Retina (tissue), 1 donor: ENCODE results near the gene MRPS12.
"Not testable (repeated sequence)": the region's sequence is repeated elsewhere in the genome, so short reads cannot be mapped to it uniquely, and the experiment has no call there.

Experiments used
- DNase-seq: peaks from one replicate; pipeline ENCODE4 v3.0.0-alpha.2; 2016

MRPS12 gene

DNA sequence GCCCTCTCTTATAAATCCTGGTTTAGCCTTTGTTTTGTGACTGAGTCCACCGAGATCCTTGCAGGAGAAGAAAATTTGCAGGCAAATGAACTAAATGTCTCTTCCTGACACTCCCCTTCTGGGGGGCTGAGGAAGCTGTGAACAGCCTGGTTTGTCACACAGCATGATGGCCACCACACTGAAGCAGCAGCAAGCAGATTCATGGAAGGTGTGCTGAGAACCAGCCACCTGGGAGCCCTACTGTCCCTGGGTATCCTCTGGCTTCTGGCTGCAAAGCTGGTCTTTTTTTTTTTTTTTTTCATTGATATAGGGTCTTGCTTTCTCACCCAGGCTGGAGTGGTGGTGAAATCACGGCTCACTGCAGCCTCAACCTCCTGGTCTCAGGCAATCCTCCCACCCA is 11.2 kb downstream of the MRPS12 start:
- no peak for DNase-seq

DNA sequence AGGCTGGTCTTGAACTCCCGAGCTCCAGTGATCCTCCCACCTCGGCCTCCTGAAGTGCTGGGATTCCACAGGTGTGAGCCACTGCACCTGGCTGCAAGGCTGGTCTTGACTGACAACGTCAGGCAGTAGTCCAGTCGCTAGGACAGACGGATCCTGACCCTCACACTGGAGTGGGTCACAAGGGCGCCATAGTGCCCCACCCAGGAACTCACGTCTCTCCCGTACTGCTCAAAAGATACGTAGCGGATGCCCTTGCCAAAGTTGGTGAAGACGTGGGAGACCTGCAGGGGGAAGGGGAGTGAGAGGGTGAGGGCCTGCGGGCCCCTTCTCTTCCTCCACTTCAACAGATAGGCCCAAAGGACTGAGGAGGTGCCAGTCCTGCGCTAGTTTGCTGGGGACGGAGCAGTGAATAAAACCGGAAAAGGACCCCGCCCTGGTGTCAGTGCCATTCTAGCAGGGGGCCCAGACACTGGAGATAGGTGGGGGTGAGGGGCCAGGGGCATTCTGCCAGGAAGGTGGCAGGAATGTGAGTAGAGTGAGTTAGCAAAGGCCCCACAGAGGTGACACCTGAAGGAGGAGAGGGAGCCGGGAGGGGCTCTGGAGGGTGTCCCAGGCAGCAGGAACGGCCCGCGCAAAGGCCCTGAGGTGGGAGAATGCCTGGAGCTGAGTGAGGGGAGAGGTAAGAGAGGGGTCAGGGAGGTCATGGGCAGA is 11.9 kb downstream of the MRPS12 start:
- DNase-seq, result no peak

DNA sequence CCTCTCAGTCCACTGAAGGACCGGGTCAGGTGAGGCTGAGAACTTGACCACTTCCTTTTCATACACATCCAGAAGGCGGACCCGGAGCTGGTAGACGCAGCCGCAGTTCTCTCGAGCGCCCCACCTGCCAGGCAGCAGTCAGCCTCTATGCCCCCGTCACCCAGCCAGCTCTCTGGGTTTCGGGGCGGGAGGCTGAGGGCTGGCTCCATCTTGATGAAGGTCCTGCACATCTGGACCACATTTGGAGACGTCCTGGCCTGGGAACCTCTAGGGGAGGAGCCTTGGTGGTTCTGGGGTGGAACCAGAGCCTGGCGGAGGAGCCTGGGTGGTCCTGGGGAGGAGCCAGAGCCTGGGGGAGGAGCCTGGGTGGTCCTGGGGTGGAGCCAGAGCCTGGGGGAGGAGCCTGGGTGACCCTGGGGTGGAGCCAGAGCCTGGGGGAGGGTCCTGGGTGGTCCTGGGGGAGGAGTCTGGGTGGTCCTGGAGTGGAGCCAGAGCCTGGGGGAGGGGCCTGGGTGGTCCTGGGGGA is 14.3 kb downstream of the MRPS12 start:
- no peak for DNase-seq

DNA sequence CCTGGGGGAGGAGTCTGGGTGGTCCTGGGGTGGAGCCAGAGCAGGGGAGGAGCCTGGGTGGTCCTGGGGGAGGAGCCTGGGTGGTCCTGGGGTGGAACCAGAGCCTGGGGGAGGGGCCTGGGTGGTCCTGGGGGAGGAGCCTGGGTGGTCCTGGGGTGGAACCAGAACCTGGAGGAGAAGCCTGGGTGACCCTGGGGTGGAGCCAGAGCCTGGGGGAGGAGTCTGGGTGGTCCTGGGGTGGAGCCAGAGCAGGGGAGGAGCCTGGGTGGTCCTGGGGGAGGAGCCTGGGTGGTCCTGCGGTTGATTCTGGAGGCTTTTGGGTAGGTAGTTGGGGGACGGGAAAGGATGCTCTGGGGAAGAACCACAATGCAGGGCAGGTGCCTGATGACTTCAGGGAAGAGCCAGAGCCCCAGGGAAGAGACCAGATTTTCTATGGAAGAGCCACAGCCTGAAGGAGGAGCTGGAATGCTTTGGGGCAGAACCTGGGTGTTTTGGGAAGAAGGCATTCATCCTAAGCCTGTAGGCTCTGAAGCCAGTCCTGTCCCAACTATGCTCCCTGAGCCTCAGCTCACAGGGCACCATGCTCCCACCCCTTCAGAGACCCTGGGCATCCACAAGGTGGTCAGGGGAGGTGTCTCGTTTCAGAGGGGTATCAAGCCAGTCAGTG is 15.0 kb downstream of the MRPS12 start:
- DNase-seq, result no peak

DNA sequence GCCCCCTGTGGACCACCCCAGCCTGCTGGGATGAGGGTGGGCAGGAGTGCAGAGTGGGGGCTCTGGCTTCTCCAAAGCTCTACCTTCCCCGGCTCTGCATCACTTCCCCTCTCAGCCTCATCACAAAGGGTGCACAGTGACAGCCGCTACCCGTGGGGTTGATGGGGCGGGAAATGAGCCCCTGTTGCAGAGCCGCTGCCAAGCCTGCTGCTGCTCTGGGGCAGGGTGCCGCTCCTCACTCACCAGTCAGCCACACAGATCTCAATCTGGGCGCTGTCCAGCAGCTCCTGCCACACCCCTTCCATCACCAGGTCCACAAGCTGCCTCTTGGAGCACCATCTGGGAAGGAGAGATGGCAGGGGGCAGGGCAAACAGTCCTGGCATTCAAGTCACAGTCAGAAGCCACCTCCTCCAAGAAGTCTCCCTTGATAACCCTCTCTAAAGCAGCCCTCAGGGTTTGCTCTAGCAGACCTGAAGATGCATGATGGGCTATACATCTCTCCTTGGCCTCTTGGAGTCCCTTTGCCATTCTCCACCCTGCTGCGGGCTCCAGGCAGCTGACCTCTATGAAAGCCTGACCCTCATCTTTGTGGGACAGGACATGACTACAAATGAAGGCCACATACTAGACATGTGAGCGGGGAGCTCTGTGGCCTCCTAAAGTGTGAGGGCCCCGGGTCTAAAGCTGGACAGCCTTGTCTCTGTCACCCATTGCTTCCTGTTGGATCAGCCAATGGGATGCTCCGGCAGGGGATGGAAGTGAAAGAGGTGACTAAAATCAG is 15.7 kb downstream of the MRPS12 start:
- DNase-seq, result no peak

DNA sequence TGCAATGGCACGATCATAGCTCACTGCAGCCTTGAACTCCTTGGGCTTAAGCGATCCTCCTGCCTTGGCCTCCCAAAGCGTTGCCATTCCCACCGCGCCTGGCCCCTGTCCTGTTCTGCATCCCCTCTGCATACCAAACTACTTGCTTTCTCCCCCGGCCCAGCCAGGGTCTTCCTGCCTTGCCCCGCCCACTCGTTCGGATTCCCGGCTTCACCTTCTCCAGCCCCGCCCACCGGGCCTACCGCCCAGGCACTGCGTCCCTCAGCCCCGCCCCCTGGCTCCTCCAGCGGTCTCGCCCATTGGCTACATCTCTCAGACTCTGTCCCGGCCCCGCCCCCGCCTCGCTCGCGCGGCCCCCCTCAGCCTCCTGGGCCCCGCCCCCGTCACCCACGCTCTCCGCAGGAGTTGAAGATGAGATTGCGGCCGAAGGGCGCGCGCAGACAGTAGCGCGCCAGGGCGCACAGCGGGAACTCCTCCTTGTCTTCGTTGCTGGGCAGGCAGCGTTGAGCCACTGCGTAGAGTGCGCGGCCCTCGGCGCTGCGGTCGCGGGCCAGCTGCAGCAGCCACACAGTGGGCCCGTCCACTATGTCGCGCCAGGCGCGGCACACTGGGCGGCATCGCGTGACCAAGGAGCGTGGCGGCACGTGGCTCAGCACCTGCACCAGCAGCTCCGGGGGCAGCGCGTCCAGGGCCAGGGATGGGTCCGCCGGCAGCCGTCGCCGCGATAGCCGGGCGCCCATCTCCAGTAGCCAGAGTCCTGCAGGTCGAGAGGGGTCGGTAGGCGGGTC is 19.0 kb downstream of the MRPS12 start:
- DNase-seq, result peak; percentile 83

DNA sequence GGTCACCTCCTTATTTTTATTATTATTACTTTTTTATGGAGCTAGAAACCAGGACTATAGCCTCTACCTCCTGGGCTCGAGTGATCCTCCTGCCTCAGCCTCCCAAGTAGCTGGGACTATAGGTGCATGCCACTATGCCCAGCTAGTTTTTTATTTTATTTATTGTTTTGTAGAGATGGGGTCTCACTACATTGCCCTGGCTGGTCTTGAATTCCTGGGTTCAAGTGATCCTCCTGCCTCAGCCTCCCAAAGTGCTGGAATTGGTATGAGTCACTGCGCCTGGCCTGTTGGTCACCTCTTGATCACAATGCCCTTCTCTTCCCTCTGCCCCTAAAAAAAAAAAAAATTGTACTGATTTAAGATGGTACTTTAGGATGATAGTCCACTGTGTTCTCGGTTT is 20.4 kb downstream of the MRPS12 start:
- DNase-seq, result no peak

DNA sequence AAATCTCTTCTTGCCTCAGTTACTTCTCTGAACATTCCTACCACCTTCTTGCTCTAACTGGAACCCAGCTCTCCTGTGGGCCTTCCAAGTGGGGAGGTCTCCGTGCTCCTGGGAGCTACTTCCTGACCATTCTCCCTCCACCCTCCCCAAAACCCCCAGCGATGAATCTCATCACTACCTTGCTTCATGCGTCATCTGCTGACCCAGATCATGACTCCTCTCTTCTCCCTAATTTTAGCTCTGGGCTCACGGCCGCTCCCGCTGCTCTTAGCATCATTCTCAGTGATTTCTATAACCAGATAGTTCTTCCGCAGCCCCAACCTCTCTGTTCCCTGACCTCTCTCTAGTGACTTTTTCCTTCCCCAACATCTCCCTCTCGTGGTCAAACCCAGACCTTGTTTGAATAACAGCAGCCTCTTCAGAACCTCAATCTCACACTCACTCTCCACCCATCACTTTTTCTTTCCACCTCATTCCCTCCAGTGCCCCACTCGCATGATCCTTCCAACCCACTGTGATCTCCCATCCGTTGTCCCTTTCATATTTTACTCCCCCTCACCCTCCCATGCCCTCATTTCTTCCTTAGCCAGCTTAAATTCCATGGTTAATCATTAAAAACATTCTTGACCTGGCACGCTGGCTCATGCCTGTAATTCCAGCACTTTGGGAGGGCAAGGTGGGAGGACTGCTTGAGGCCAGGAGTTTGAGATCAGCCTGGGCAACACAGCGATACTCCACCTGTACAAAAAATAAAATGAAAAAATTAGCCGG is 21.8 kb downstream of the MRPS12 start:
- peak; percentile 32 for DNase-seq

DNA sequence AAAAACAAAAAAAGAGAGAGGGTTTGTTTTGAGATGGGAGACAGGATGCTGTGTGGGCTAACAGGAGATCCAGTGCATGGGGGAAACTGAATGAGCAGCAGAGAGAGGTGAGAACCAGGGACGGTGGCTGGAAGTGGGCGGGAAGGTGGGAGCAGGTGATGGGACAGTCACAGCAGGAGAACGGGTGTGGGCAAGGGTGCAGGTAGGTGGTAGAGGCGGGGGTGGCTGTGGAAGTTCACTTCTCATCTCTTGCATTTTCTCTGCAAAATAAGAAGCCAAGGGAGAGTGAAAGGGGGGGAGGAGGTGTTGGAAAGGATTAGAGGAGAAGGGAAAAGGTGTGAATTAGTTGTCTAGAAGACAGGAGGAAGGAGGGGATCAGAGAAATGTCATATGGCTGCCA is 22.9 kb downstream of the MRPS12 start:
- no peak for DNase-seq

DNA sequence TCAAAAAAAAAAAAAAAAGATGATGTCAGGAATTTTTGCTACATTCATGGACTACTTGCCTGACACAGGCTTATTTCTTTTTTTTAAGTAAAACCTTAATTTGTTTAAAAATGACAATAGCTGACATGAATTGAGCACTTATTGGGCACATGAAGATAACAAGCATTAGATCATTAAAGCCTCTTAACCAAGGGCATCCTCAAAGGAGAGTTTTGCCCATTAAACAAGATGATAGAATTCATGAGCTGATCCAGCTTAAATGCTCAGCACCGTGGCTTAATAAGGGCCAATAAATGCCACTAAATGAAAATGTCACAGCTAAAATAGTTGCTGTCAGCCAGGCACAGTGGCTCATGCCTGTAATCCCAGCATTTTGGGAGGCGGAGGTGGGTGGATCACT is 25.5 kb downstream of the MRPS12 start:
- no peak for DNase-seq

DNA sequence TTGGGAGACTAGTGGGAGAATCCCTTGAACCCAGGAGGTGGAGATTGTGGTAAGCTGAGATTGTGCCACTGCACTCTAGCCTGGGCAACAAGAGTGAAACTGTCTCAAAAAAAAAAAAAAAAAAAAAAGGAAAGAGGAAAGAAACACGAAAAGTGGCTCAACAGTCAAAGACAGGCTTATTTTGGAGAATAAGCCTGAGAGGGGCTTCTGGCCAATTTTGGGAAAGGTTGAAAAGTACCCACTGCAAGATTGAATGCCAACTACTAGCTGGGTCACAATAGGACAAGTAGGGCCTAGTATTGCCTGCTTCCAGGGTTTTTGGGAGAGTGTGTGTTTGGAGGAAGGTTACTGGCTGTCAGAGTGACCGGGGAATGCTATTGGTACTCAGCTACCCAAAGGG is 27.6 kb downstream of the MRPS12 start:
- no peak for DNase-seq

DNA sequence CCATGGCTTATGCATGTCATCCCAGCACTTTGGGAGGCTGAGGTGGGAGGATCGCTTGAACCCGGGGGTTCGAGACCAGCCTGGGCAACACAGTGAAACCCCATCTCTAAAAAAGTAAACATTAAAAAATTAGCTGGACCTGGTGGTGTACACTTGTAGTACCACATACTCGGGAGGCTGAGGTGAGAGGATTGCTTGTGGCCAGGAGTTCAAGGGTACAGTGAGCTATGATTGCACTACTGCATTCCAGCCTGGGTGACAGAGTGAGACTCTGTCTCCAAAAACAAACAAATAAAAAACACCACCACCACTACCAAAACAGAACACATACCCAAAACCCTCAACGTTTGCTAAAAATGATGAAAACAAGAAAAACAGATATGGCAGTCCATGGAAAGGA is 28.9 kb downstream of the MRPS12 start:
- DNase-seq, result no peak

DNA sequence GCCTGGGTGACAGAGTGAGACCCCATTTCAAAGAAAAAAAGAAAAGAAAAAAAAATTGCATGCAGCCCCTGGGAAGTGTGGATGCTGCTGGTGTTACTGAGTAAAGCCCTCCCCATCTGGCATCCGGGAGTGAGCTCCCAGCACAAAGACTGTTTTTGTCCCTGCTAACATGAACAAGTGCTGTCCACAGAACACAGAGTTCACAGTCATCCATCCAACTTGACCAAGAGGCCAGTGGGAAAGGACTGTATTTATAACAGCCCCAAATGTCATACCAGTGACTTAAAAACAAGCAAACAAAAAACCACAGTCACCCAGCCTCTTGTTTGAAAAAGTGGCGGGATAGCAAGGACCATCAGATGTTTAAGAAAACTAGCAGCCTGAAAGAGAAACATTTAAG is 34.0 kb downstream of the MRPS12 start:
- no peak for DNase-seq

DNA sequence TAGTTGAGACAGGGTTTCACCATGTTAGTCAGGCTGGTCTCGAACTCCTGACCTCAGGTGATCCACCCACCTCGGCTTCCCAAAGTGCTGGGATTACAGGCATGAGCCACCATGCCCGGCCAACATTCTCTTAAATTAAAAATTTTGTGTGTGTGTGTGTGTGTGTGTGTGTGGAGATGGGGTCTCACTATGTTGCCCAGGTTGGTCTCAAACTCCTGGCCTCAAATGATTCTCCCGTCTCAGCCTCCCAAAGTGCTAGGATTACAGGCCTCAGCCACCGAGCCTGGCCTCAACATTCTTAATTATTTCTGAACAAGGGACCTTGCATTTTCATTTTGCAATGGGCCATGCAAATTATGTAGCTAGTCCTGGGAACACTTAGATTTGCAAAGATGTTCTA is 35.4 kb downstream of the MRPS12 start:
- not testable (repeated sequence) for DNase-seq

DNA sequence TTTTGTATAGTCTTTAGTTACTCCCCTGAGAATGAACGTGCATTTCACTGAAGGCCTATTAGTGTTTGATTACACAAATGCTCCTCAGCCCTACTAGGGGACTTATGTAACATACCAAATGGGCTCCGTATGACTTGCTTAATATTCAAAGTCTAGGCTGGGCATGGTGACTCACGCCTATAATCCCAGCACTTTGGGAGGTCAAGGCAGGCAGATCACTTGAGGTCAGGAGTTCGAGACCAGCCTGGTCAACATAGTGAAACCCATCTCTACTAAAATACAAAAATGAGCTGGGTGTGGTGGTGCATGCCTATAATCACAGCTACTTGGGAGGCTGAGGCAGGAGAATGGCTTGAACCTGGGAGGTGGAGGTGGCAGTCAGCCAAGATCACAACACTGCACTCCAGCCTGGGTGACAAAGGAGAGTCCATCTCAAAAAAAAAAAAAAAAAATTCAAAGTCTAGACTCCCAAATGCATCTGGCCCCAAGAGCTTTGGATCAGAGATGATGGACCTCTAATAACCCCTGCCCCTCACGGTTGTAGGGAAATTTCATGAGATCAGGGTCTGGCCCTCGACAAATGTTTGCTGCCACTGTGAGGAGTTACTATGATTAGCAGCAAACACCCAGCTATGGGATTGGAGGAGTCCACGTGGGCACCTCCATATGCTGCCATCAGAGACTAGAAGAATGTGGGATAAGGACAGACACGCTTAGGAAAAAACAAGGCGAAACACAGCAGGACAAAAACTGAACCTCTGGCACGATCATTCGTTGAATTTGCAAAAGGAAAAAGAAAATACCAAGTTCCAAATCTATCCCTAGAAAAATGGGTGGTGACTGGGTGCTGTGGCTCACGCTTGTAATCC is 40.2 kb downstream of the MRPS12 start:
- DNase-seq, result no peak

DNA sequence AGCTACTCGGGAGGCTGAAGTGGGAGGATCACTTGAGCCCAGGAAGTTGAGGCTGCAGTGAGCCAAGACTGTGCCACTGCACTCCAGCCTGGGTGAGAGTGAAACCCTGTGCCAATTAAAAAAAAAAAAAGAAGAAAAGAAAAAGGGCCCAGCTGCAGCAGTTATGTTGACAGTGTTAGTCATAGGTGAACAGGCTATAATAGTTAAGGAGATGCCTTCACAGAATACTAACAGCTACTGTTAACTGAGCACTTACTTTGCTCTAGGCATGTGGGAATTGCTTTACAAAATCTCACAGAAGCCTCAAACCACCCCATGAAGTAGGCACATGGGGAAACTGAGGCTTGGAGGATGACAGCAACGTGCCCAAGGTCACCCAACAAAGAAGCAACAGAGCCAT is 40.9 kb downstream of the MRPS12 start:
- DNase-seq, result no peak

DNA sequence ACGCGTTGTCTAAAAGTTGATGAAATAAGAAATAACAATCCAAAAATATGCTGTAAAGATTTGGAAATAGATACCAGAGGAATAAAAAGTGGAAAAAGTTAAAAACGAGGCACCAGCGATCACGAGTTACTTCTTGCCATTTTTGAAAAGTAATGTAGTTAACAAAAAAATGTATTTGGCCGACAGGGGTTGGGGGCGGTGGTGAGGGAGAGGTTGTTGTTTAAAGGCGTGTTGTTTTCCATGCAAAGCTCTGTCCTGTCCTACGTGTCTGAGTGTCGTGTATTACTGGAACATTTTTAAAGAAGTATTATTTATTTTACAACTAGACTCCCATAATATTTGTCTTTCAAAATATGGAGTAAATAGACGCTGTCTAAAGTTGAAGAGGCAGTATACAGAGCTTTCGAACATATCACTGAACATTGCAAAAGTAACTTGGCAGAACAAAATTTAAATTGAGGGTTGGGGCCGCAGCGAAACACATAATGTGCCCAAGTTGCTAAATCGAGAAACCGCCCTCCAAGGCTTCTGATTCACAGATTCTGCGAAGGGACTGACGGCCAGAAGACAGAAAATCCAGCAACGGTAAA is 44.0 kb downstream of the MRPS12 start:
- DNase-seq, result no peak

DNA sequence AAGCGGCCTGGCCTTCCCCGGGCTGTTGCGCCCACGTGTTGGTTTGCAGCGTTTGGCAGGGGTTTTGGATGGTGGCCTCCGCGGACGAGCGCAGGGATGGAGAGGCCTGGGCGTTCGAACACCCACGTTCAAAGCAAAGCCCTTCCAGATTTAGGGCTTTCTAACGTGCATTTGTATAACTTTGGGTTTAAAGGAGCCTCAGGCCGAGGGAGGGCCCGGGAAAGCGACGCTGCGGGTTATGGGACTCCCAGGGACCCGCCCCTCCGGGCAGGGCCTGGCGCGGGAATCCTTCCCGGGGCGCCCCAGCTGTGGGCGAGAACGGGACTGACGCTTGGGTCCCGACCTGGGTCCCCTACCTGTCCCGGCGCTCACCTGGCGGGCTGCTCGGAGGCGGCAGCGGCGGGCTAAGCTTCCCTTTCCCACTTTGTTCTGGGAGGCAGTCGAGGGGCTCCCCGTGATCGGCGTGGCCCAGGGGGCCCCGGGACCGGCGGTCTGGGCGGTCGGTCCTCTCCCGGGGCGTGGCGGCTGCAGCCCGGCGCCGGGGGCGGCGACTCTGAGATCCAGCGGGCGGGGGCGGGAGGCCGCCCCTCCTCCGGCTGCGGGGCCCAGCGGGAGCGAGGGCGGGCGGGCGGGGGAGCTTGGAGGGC is 44.6 kb downstream of the MRPS12 start, which contains the start of gene FBXO17:
Gene FBXO17, minus strand, starts transcription at position 529 of the 647 bp plus-strand sequence. CDS start 25,423 bp downstream, outside the sequence.
- DNase-seq, result peak; percentile 79

DNA sequence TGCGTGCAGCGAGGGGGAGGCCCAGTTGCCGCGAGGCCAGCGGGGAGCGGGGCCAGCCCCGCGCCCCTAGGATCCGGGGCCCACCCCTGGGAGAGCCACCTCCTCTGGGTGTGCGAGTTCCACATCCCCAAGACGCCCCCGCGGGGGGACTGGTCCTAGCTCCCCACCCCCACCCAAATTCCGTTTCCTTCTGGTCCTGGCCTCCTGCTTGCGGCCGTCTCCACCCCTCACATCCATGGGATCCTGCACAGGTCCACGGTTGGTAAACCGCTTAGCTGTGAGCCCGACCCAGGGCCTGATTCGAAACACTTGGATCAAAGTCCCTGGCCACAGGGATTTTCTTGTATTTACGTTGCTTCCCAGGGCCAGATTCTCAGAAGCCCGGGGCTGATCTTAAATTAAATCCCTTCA is 45.1 kb downstream of the MRPS12 start:
- DNase-seq, result no peak
